Neural crest cell (in vitro differentiated cells): ENCODE results near the gene IFNA8. TPM values are rescaled to one million over a fixed set of nuclear protein-coding genes. Genes with fewer than 3 reads are reported as not detected.
"Not testable (repeated sequence)": the region's sequence is repeated elsewhere in the genome, so short reads cannot be mapped to it uniquely, and the experiment has no call there.

Experiments
- DNase-seq: peaks from one replicate; pipeline ENCODE4 v3.0.0; 2021; ENCODE audit warnings: low read depth, mixed read lengths, low spot score
- H3K27ac Mint-ChIP-seq: one replicate; pipeline ENCODE4 v1.8.0; 2021; ENCODE audit warnings: mild to moderate bottlenecking, mixed read lengths; ENCODE audit not compliant: unreplicated experiment
- H3K27me3 Mint-ChIP-seq: 2 replicates; pipeline ENCODE4 v1.8.0; 2021; ENCODE audit warnings: low read depth, mild to moderate bottlenecking, mixed read lengths
- H3K36me3 Mint-ChIP-seq: 2 replicates; pipeline ENCODE4 v1.8.0; 2021; ENCODE audit warnings: low read depth, mild to moderate bottlenecking, mixed read lengths
- H3K4me1 Mint-ChIP-seq: 2 replicates; pipeline ENCODE4 v1.8.0; 2021; ENCODE audit warnings: mixed read lengths
- H3K4me3 Mint-ChIP-seq: one replicate; pipeline ENCODE4 v1.8.0; 2021; ENCODE audit warnings: mild to moderate bottlenecking, mixed read lengths
- H3K9me3 Mint-ChIP-seq: 2 replicates; pipeline ENCODE4 v1.8.0; 2021; ENCODE audit warnings: mixed read lengths
- total RNA-seq: library from RNA; stranded (reverse); gene quantifications from 2 replicates; pipeline ENCODE4 v1.2.1, GENCODE V29; 2021
- TF ChIP-seq, protein P1 (sequence below): fragments of 200-600 bp; sonication (generic); conservative IDR thresholded peaks from 2 replicates; pipeline ENCODE4 v1.5.0; 2021; ENCODE audit warnings: antibody characterized with exemption, mild to moderate bottlenecking

IFNA8 gene
- total RNA-seq, 1 donor from 2014 or later, result not detected

DNA sequence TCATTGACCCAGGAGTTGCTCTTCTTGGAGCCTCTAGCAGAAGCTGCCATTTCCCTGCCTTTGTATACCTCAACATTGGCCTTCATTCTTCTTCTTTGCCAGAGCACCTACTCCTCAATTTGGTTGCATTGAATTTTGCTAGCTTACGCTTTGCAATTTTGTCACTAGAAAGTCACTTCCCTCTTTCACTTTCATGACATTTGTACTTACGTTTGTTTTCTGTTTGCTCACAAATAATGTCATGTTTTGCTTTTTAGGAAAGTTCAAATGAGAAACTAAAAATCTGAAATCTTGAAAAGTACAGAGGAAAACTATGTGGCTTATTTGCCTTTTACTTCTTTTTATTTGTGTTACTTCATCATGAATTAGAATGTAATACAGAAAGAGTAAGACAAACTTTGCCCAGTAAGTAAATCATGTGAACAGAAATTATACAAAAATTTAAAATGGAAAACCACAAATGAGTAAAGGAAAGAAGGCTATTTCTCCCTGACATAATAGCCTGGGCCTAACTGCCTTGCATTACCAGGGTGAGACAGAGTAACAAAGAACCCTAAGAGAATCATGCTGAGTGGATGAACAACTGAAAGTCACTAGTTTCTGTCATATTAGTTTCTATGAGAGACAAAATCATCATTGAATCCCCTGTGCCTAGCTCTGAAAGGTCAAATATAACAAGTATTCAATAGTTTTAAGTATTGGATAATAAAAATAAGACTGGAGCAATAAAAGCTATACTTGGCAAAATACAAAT, 23.9 kb downstream of the IFNA8 start:
- no peak for DNase-seq
- Mint-ChIP-seq H3K36me3 (no peaks in the 10 kb centered on the region), H3K27ac (no peak overlapping the region), H3K9me3 (no peaks in the 10 kb centered on the region), H3K4me1 (peaks cover 18% of the 10 kb centered on the region), H3K27me3 (no peaks in the 10 kb centered on the region), H3K4me3 (peak overlapping the region; percentile 6)
- TF ChIP-seq, protein P1, sequence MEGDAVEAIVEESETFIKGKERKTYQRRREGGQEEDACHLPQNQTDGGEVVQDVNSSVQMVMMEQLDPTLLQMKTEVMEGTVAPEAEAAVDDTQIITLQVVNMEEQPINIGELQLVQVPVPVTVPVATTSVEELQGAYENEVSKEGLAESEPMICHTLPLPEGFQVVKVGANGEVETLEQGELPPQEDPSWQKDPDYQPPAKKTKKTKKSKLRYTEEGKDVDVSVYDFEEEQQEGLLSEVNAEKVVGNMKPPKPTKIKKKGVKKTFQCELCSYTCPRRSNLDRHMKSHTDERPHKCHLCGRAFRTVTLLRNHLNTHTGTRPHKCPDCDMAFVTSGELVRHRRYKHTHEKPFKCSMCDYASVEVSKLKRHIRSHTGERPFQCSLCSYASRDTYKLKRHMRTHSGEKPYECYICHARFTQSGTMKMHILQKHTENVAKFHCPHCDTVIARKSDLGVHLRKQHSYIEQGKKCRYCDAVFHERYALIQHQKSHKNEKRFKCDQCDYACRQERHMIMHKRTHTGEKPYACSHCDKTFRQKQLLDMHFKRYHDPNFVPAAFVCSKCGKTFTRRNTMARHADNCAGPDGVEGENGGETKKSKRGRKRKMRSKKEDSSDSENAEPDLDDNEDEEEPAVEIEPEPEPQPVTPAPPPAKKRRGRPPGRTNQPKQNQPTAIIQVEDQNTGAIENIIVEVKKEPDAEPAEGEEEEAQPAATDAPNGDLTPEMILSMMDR, result no peak

GRCh38 chr9:21434202-21435014, 25.5 kb downstream of the IFNA8 start:
- no peaks in the 10 kb centered on the region for H3K27me3 Mint-ChIP-seq
- H3K9me3 Mint-ChIP-seq, result no peaks in the 10 kb centered on the region
- H3K36me3 Mint-ChIP-seq, result no peaks in the 10 kb centered on the region
- H3K4me1 Mint-ChIP-seq, result peaks cover 18% of the 10 kb centered on the region
- DNase-seq, result peak; percentile 50
- H3K27ac Mint-ChIP-seq, result no peak overlapping the region
- TF ChIP-seq, protein P1, result peak; percentile 65
- no peak overlapping the region for H3K4me3 Mint-ChIP-seq

- not testable (repeated sequence) for H3K27ac Mint-ChIP-seq, DNase-seq, H3K4me3 Mint-ChIP-seq, H3K9me3 Mint-ChIP-seq, H3K27me3 Mint-ChIP-seq, H3K36me3 Mint-ChIP-seq
- peaks cover 18% of the 10 kb centered on the region for H3K4me1 Mint-ChIP-seq
Observed at GRCh38 chr9:21435015-21435383, 26.1 kb downstream of the IFNA8 start.

DNA sequence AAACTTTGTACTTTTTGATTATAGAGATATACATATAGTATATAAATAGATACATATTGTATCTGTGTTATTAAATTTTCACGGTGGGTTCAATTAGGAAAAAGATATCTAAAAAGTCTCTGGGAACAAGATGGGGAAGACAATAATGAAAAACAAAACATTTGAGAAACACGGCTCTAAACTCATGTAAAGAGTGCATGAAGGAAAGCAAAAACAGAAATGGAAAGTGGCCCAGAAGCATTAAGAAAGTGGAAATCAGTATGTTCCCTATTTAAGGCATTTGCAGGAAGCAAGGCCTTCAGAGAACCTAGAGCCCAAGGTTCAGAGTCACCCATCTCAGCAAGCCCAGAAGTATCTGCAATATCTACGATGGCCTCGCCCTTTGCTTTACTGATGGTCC, 31.2 kb downstream of the IFNA8 start, which contains the start of gene IFNA1:
Gene IFNA1, plus strand, starts transcription at position 301 of the 400 bp plus-strand sequence. Its CDS starts 69 bp downstream, at position 370.
- no peak within 1 kb of the TSS for H3K27ac Mint-ChIP-seq
- no peaks in the 10 kb centered on the region for H3K27me3 Mint-ChIP-seq
- no peak for DNase-seq
- H3K9me3 Mint-ChIP-seq, result peaks cover 2% of the 10 kb centered on the region
- no peaks in the 10 kb centered on the region for H3K4me1 Mint-ChIP-seq
- H3K36me3 Mint-ChIP-seq, result no peaks in the 10 kb centered on the region
- no peak within 1 kb of the TSS for H3K4me3 Mint-ChIP-seq
- TF ChIP-seq, protein P1, result no peak

DNA sequence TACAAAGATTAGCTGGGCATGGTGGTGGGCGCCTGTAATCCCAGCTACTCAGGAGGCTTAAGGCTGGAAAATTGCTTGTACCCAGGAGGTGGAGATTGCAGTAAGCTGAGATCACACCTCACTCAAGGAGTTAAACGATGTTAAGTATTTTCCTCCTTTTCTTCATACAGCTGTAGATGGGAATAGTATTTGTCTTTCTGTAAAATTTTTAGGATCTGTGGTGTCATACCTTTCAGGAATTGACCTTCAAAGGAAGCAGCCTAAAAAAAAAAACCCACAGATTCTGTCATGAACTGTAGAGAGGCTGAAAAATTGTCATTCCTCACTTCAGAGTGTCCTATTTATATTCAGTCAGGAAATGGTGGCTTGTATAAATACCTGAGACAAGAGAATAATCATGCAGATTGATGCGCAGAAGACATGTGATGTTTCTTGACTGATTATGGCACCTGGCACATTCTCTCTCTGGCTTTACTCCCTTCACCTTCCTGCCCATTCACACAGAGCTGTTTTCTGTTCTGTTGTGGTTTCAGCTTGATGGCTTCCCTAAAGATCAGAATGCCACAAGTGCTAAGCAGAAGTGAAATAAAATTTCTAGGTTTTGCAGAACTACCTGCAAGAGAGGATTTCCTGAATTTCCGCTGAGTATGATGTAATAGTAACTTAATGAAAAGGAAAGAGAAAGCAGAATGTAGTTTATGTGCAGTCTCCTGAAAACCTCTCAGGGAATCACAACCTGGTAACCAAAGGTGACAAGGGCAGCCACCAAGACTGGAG, 35.1 kb downstream of the IFNA8 start:
- DNase-seq, result no peak
- Mint-ChIP-seq H3K4me3 (no peak overlapping the region), H3K36me3 (no peaks in the 10 kb centered on the region), H3K27ac (no peak overlapping the region), H3K4me1 (no peaks in the 10 kb centered on the region), H3K27me3 (peaks cover 2% of the 10 kb centered on the region), H3K9me3 (peaks cover 2% of the 10 kb centered on the region)
- TF ChIP-seq, protein P1, result no peak

DNA sequence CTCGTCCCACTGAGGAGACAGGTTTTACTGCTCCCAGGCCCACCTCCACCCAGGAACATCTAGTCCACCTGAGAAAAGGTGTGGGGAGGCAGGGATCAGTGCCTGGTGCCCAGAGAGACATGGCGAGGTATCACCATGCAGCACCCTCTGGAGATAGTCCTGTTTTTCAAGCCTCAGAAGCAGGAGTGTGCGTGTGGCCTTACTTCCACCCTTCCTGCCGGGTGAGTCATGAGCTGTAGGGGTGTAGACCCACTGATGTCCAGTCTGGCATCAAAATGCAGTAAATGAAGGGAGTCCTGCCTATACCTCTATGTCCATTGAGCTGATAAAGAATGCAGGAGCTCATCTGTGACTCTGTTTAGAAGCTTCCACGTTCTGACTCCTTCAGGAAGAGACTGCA, 40.4 kb downstream of the IFNA8 start:
- not testable (repeated sequence) for H3K36me3 Mint-ChIP-seq, H3K27me3 Mint-ChIP-seq, DNase-seq, H3K4me1 Mint-ChIP-seq, H3K4me3 Mint-ChIP-seq, H3K9me3 Mint-ChIP-seq, H3K27ac Mint-ChIP-seq
